GM18520 (cell line): ENCODE measurements around the gene DMGDH.

Source experiments
- ATAC-seq: cut with Tn5 transposase; IDR thresholded peaks from one replicate; pipeline ENCODE4 v1.9.1; 2021; ENCODE audit not compliant: unreplicated experiment

The DMGDH gene

GRCh38 chr5:79074641-79075040 is 5.2 kb upstream of the DMGDH start:
- ATAC-seq = no peak

DNA sequence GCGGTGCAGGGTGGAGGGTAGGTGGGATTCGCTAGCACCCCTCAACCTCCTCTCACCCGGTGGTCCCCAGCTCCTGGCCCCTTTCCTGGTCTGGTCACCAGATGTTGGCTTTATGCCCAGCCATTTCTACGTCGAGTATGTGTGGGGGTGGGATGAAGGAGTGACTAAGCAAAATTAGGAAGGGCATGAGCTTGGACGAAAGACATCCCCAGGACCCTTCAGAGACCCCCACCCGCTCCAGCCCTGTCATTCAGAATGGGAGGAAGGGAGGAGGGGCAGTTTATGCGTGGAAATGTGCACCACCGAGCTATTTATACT is 835 bp upstream of the DMGDH start:
- no peak for ATAC-seq

- no peak for ATAC-seq
These were observed 7.0 kb downstream of the DMGDH start for GRCh38 chr5:79062436-79062835.

DNA sequence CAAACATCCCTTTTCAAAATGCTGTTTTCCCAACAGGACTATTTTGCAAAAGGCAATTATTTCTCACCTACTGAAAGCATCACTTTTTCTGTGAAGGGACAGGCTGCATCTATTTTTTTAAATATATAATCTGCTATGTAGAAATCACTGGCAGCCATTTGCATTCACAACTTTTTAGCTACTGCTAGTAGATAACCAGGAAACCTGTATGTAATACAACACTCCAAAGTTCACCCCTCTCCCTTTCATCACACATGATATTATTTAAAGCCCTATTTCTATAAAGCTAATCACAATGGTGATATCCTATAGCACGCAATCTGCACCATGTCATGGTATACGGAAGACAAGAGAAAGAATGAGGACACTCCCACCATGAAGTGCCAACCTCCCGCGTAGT is 9.8 kb downstream of the DMGDH start:
- ATAC-seq = no peak

DNA sequence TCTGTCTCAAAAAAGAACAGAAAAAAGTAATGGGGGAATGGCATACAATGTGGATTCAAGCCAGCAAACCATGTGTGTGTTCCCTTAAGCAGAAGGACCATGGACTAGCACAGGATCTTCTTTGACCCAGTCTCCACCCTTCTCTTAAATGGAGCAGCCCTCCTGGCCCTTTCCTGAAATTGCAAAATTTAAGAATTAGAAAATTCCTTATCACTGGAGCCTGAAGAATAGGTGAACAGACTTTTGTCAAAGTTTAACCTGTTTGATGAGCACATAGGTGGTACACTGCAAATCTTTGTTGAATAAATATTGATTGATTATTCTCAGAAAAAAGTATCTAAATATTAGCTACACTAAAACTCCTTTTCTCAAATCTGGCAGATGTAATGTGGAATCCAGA is 12.6 kb downstream of the DMGDH start:
- no peak for ATAC-seq

DNA sequence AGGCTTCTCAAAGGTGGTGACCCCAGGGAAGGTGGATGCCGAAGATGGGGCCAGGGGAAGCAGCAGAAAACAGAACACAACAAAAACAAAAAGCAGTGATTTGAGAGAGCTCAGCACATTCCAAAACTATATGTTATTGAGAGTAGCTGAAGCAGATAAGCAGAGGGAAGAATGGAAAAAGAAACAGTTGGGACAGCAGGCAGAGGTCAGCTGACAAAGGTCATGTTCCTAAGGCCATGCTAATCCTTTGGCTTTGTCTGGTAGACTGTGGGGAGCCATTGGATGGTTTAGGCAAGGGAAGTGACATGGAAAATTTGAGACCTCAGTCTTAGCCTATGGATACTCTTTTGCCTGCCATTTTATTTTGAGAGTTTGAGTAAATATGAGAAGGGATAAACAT is 14.5 kb downstream of the DMGDH start:
- no peak for ATAC-seq

- ATAC-seq = no peak
These were observed 16.2 kb downstream of the DMGDH start for GRCh38 chr5:79053321-79053720.

DNA sequence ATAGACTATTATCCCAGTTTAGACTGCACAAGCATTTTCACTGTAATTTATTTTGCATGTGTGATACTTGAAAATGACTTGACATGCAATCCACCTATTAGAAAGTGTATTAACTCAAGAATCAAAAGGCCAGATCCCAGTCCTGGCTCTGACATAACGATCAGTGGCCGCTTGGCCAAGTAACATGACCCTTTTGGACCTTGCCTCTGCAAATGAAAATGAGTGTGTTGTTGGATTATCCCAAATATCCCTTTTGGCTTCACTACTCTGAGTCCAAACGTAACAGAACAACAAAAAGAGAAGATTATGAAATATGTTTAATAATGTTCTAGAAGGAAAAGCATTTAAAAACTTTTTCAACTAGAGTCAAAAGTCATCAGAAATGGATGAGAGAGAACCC is 19.0 kb downstream of the DMGDH start:
- no peak for ATAC-seq

GRCh38 chr5:79048437-79048836 is 21.0 kb downstream of the DMGDH start:
- ATAC-seq = no peak

DNA sequence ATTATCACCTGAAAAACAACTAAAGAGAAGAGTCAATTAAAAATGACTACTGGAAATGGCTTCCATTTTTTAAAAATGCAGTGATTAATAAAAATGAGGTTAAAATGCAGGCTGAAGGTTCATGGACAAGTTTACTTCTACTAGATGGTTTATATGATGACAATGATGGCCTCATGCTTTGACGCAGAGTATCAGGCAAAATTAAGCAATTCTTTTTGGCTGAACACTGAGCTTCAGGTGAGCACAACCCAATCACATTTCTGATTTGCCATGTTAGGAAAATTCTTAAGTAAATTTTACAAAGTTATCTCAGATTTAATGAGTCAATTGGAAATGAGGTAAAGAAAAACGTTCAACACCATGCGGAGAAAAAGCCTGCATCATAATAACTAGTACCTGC is 22.3 kb downstream of the DMGDH start:
- no peak for ATAC-seq

- no peak for ATAC-seq
These were observed 27.3 kb downstream of the DMGDH start for GRCh38 chr5:79042188-79042587.

GRCh38 chr5:79036769-79037168 is 32.7 kb downstream of the DMGDH start:
- no peak for ATAC-seq

- ATAC-seq = no peak
These were observed 34.2 kb downstream of the DMGDH start for GRCh38 chr5:79035237-79035636.

- ATAC-seq = no peak
These were observed 36.7 kb downstream of the DMGDH start for GRCh38 chr5:79032782-79033181.

DNA sequence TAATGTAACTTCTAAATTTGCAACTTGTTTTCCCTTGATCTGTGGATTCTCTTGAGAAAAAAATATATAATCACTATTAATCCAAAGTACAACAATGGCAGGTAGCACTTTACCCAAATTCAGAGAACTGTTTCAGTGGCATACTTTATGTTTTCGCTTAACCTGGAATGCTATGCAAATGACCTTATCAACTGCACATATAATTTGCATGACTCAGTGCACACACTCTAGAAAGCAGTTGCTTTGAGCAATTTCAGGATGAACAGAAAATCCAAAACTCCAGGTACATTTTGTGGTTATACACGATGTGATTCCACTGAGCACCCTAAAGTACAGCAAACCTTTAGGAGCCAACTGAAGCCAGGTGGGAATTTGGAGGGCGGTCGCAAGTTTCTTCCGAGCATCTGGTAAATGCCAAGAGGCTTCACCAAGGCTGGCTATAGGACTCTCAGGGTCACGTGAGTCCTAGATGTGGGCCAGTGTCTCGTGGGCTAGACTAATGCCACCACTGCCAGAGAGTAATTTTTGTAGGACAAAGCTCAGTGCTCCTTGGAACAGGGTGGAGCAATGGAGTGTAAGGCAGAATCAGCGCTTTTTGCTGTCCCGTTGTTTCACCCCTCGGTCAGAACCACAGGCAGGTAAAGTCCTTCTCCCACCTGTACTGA is 37.3 kb downstream of the DMGDH start:
- ATAC-seq = no peak

GRCh38 chr5:79031485-79031867 is 38.0 kb downstream of the DMGDH start:
- no peak for ATAC-seq

- no peak for ATAC-seq
These were observed 38.6 kb downstream of the DMGDH start for GRCh38 chr5:79030663-79031484.

DNA sequence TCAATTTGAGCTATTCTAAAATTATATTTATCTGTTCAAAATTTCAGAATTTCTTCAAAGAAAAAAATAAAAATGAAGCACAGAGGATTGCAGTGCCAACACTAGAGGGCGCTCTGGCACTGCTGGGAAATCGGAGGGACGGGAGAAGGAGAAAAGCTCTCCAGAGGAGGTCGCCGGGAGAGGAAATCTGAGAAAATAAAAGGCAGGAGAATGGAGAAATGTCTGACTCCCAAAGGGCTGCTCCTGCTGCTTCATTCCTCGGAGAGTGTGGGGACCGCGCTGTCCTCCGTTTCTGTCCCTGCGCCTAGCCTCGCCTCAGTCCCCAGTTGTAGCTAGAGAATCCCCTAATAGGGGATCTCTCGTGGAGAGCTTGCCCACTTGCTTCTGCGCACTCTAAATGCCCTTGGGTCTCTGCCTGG is 44.4 kb downstream of the DMGDH start:
- ATAC-seq = no peak

DNA sequence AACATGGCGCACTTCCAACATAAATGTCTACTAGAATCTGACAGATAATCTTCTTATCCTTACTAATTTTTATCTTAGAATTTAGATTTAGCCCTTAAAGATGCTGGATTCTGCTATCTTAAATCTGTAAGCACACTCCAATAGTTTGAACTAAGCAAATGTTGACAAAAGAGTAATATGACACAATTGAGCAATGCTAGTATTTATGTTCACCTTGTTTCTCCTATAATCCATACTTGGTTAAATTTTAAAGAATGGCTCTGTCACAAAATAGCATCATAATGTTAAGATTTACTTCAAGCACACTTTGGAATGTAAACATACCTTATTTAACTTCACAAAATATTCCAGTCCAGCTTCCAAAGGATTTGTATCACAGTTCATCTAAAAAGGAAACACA is 45.5 kb downstream of the DMGDH start:
- no peak for ATAC-seq

DNA sequence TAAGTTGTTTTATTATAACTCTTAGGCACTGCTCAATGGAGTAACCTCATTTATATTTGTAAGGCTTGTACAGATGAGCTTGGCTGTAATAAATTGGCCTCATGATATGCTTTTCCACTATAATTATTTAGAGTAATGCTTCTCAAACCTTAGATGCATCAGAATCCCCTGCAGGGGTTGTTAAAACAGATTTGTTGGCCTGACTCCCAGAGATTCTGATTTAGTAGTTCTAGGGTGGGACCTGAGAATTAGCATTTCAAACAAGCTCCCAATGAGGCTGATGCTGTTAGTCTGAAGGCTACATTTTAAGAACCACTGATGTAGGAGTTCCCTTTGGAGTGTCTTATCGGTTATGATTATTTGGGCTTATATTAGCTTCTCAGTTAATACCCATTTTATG is 46.1 kb downstream of the DMGDH start:
- no peak for ATAC-seq

GRCh38 chr5:79022771-79023170 is 46.7 kb downstream of the DMGDH start:
- ATAC-seq = no peak

DNA sequence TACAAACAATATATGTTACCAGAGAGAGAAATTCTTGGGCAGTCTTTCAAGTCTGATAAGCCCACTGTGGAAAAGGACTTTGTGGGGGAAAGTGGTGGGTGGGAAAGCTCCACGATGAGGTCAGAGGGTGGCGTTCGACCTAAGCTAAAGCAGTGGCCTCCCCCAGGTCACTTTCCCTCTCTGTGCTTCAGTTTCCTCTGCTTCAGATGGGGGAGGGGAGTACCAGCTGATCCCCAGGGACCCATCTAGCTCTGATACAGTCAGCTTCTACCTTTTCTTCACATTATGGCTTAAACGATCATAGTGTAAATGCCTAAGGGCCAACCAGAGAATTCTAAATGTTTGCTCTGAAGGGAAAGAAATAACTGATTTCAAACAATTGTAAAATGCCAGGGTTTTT is 47.7 kb downstream of the DMGDH start:
- no peak for ATAC-seq
